ENCODE results near the gene ATP10A.

ATP10A gene

GRCh38 chr15:25734680-25735355 lies 128.3 kb downstream of the ATP10A start:
- DNase-seq: no peak

GRCh38 chr15:25733856-25734679 lies 129.1 kb downstream of the ATP10A start:
- DNase-seq: no peak

GRCh38 chr15:25733036-25733855 lies 129.9 kb downstream of the ATP10A start:
- no peak for DNase-seq

- no peak for DNase-seq
Observed at GRCh38 chr15:25732191-25732590, 130.9 kb downstream of the ATP10A start.

GRCh38 chr15:25731411-25731810 lies 131.7 kb downstream of the ATP10A start:
- no peak for DNase-seq

- DNase-seq: no peak
Observed at GRCh38 chr15:25730918-25731317, 132.2 kb downstream of the ATP10A start.

- DNase-seq: no peak
Observed at GRCh38 chr15:25728816-25729215, 134.3 kb downstream of the ATP10A start.

GRCh38 chr15:25727867-25728600 lies 135.1 kb downstream of the ATP10A start:
- DNase-seq: no peak

GRCh38 chr15:25727116-25727515 lies 136.0 kb downstream of the ATP10A start:
- DNase-seq: no peak

GRCh38 chr15:25725758-25726157 lies 137.4 kb downstream of the ATP10A start:
- DNase-seq: no peak

GRCh38 chr15:25724899-25725298 lies 138.2 kb downstream of the ATP10A start:
- no peak for DNase-seq

GRCh38 chr15:25721605-25721955 lies 141.5 kb downstream of the ATP10A start:
- no peak for DNase-seq

- no peak for DNase-seq
Observed at GRCh38 chr15:25719101-25719985, 143.8 kb downstream of the ATP10A start.

- DNase-seq: no peak
Observed at GRCh38 chr15:25718597-25718996, 144.5 kb downstream of the ATP10A start.

GRCh38 chr15:25718169-25718536 lies 145.0 kb downstream of the ATP10A start:
- no peak for DNase-seq

- no peak for DNase-seq
Observed at GRCh38 chr15:25717457-25718168, 145.5 kb downstream of the ATP10A start.

GRCh38 chr15:25717127-25717456 lies 146.0 kb downstream of the ATP10A start:
- DNase-seq: no peak

- no peak for DNase-seq
Observed at GRCh38 chr15:25716414-25717126, 146.6 kb downstream of the ATP10A start.

GRCh38 chr15:25715536-25716413 lies 147.4 kb downstream of the ATP10A start:
- DNase-seq: no peak

GRCh38 chr15:25714538-25714840 lies 148.6 kb downstream of the ATP10A start:
- no peak for DNase-seq

Measured in inflammatory macrophage treated with lipopolysaccharide for 4 hours (primary cell).